ENCODE measurements around the gene DENND4B. TPM values are rescaled to one million over a fixed set of nuclear protein-coding genes. Genes with fewer than 3 reads are reported as not detected.

DENND4B gene
- total and polyA plus RNA-seq, 2 experiments from 2014 or later = 3.9 to 6.1 TPM

- in situ Hi-C loops (cut with MboI) = no loop called here
- Histone ChIP-seq H3K9me3 (ENCODE audit: low read depth) (no peaks in the 10 kb centered on the region), H3F3A (ENCODE audit: insufficient read depth) (peaks cover 9% of the 10 kb centered on the region; the same call in 1 of the 2 replicates), H4K20me1 (ENCODE audit: insufficient read depth) (no peaks in the 10 kb centered on the region), H3K9ac (peak overlapping the region; percentile 90), H3K4me2 (ENCODE audit: unreplicated experiment) (peak overlapping the region; percentile 6), H3K27ac (0 out of 2 replicates have a peak overlapping the region, but pooled peaks have one; percentile 11), H3K27me3 (replicated peaks; ENCODE audit: insufficient read depth) (no peaks in the 10 kb centered on the region), H3K4me3 (peak overlapping the region; percentile 90), H3K36me3 (ENCODE audit: low read depth) (no peaks in the 10 kb centered on the region), H3K79me2 (ENCODE audit: insufficient read depth) (peaks cover 69% of the 10 kb centered on the region), H3K9me2 (ENCODE audit: insufficient read depth) (no peaks in the 10 kb centered on the region), H3K4me1 (ENCODE audit: insufficient read depth) (peaks cover 8% of the 10 kb centered on the region), H2AFZ (peak overlapping the region; percentile 63; the same call in 1 of the 2 replicates)
- TF ChIP-seq EZH2 (IDR thresholded peaks at IDR 0.05; ENCODE audit: insufficient read depth, poor library complexity, severe bottlenecking) = no peak
- 3 to 8% methylated on average over 4 of the region's 4 CpGs for WGBS, 2 experiments (ENCODE audit: low coverage in 1 of 2, low lambda C conversion rate in 2 of 2, missing lambda C conversion rate in 2 of 2)
- no peak for DNase-seq
Measured at GRCh38 chr1:153958961-153959260, 12.4 kb upstream of the DENND4B start.

- peak within 1 kb of the TSS; percentile 95 for H3K4me2 ChIP-seq (ENCODE audit: unreplicated experiment)
- H3F3A ChIP-seq (ENCODE audit: insufficient read depth) = peaks cover 9% of the 10 kb centered on the region; the same call in 1 of the 2 replicates
- no peaks in the 10 kb centered on the region for H3K9me3 ChIP-seq (ENCODE audit: low read depth)
- TF ChIP-seq EZH2phosphoT487 (IDR thresholded peaks at IDR 0.05; ENCODE audit: insufficient read depth, low read depth) (no peak), EZH2 (IDR thresholded peaks at IDR 0.05; ENCODE audit: insufficient read depth, poor library complexity, severe bottlenecking) (no peak)
- WGBS, 2 experiments (ENCODE audit: low coverage in 1 of 2, low lambda C conversion rate in 2 of 2, missing lambda C conversion rate in 2 of 2) = 1% methylated on average over 31 to 74 of the region's 75 CpGs
- H3K4me3 ChIP-seq = peak within 1 kb of the TSS; percentile 90
- in situ Hi-C loops (cut with MboI) = no loop called here
- H3K9ac ChIP-seq = peak within 1 kb of the TSS; percentile 90
- peak within 1 kb of the TSS; percentile 70 for H3K27ac ChIP-seq
- H3K4me1 ChIP-seq (ENCODE audit: insufficient read depth) = peaks cover 8% of the 10 kb centered on the region
- H4K20me1 ChIP-seq (ENCODE audit: insufficient read depth) = no peaks in the 10 kb centered on the region
- no peaks in the 10 kb centered on the region for H3K36me3 ChIP-seq (ENCODE audit: low read depth)
- H2AFZ ChIP-seq = peak within 1 kb of the TSS; percentile 84
- H3K27me3 ChIP-seq (replicated peaks; ENCODE audit: insufficient read depth) = no peaks in the 10 kb centered on the region
- no peaks in the 10 kb centered on the region for H3K9me2 ChIP-seq (ENCODE audit: insufficient read depth)
- DNase-seq = peak; percentile 100
- peaks cover 73% of the 10 kb centered on the region for H3K79me2 ChIP-seq (ENCODE audit: insufficient read depth)
Measured at GRCh38 chr1:153958111-153958960, 11.8 kb upstream of the DENND4B start, which contains the start of gene CRTC2. TSS of gene CRTC2 (minus strand) at chr1:153958612. CDS start at chr1:153958497, 115 bp downstream.

GRCh38 chr1:153957744-153958110 lies 11.2 kb upstream of the DENND4B start:
- in situ Hi-C loops (cut with MboI) = no loop called here
- no peak for DNase-seq
- H2AFZ ChIP-seq = peak overlapping the region; percentile 84

GRCh38 chr1:153956997-153957715 lies 10.6 kb upstream of the DENND4B start:
- peak overlapping the region; percentile 95 for H3K4me2 ChIP-seq (ENCODE audit: unreplicated experiment)
- peak overlapping the region; percentile 90 for H3K9ac ChIP-seq
- in situ Hi-C loops (cut with MboI) = no loop called here
- no peaks in the 10 kb centered on the region for H4K20me1 ChIP-seq (ENCODE audit: insufficient read depth)
- DNase-seq = peak; percentile 15
- no peak for TF ChIP-seq EZH2 (IDR thresholded peaks at IDR 0.05; ENCODE audit: insufficient read depth, poor library complexity, severe bottlenecking)
- no peak for TF ChIP-seq EZH2phosphoT487 (IDR thresholded peaks at IDR 0.05; ENCODE audit: insufficient read depth, low read depth)
- H3K9me2 ChIP-seq (ENCODE audit: insufficient read depth) = no peaks in the 10 kb centered on the region
- peak overlapping the region; percentile 90 for H3K4me3 ChIP-seq
- peaks cover 5% of the 10 kb centered on the region; the same call in 1 of the 2 replicates for H3F3A ChIP-seq (ENCODE audit: insufficient read depth)
- H3K4me1 ChIP-seq (ENCODE audit: insufficient read depth) = peaks cover 8% of the 10 kb centered on the region
- no peak overlapping the region for H2AFZ ChIP-seq
- 4 to 7% methylated on average over 6 of the region's 6 CpGs for WGBS, 2 experiments (ENCODE audit: low coverage in 1 of 2, low lambda C conversion rate in 2 of 2, missing lambda C conversion rate in 2 of 2)
- no peaks in the 10 kb centered on the region for H3K27me3 ChIP-seq (replicated peaks; ENCODE audit: insufficient read depth)
- no peaks in the 10 kb centered on the region for H3K9me3 ChIP-seq (ENCODE audit: low read depth)
- no peaks in the 10 kb centered on the region for H3K36me3 ChIP-seq (ENCODE audit: low read depth)
- peaks cover 73% of the 10 kb centered on the region for H3K79me2 ChIP-seq (ENCODE audit: insufficient read depth)
- peak overlapping the region; percentile 70; the same call in 1 of the 2 replicates for H3K27ac ChIP-seq

More at GRCh38 chr1:153957744-153958110, 11.2 kb upstream of the DENND4B start:
- peak overlapping the region; percentile 70 for H3K27ac ChIP-seq
- peaks cover 6% of the 10 kb centered on the region; the same call in 1 of the 2 replicates for H3F3A ChIP-seq (ENCODE audit: insufficient read depth)
- peak overlapping the region; percentile 95 for H3K4me2 ChIP-seq (ENCODE audit: unreplicated experiment)
- no peaks in the 10 kb centered on the region for H3K9me3 ChIP-seq (ENCODE audit: low read depth)
- H3K36me3 ChIP-seq (ENCODE audit: low read depth) = no peaks in the 10 kb centered on the region
- H3K9me2 ChIP-seq (ENCODE audit: insufficient read depth) = no peaks in the 10 kb centered on the region
- peak overlapping the region; percentile 90 for H3K4me3 ChIP-seq
- H3K4me1 ChIP-seq (ENCODE audit: insufficient read depth) = peaks cover 8% of the 10 kb centered on the region
- no peaks in the 10 kb centered on the region for H4K20me1 ChIP-seq (ENCODE audit: insufficient read depth)
- peak overlapping the region; percentile 90 for H3K9ac ChIP-seq
- peaks cover 73% of the 10 kb centered on the region for H3K79me2 ChIP-seq (ENCODE audit: insufficient read depth)
- WGBS, 2 experiments (ENCODE audit: low coverage in 1 of 2, low lambda C conversion rate in 2 of 2, missing lambda C conversion rate in 2 of 2) = 0 to 4% methylated on average over 12 to 13 of the region's 13 CpGs
- no peak for TF ChIP-seq EZH2 (IDR thresholded peaks at IDR 0.05; ENCODE audit: insufficient read depth, poor library complexity, severe bottlenecking)
- no peak for TF ChIP-seq EZH2phosphoT487 (IDR thresholded peaks at IDR 0.05; ENCODE audit: insufficient read depth, low read depth)
- no peaks in the 10 kb centered on the region for H3K27me3 ChIP-seq (replicated peaks; ENCODE audit: insufficient read depth)
